GM18867 (cell line): Measurements from ENCODE around the gene TMEM272.
A peak's percentile ranks its signal among the peaks of the same experiment; 100 is the strongest.

Experiments
- ATAC-seq: cut with Tn5 transposase; IDR thresholded peaks from one replicate; pipeline ENCODE4 v1.9.1; 2021; ENCODE audit warnings: mild to moderate bottlenecking, moderate library complexity; ENCODE audit not compliant: unreplicated experiment

TMEM272 gene

GRCh38 chr13:51806566-51806965 lies 38.4 kb downstream of the TMEM272 start:
- no peak for ATAC-seq

DNA sequence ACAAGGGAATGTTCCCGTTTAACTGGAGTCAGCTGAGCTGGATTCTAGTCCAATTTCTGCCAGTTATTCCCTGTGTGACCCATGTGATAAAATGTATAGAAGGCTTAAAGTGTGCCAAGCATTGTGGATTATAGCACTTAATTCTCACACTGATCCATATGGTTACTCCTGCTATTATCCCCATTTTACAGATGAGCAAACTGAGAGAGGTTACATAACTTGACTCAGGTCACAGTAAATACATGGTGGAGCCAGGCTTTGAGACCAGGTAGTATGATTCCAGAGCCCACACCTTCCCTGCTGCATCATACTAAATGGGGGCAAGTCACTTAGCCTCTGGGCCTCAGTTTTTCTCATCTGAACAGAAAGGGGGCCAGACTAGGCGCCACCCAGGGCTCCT lies 39.1 kb downstream of the TMEM272 start:
- no peak for ATAC-seq

GRCh38 chr13:51805313-51805712 lies 39.7 kb downstream of the TMEM272 start:
- no peak for ATAC-seq

GRCh38 chr13:51804295-51805172 lies 40.4 kb downstream of the TMEM272 start:
- ATAC-seq = no peak

DNA sequence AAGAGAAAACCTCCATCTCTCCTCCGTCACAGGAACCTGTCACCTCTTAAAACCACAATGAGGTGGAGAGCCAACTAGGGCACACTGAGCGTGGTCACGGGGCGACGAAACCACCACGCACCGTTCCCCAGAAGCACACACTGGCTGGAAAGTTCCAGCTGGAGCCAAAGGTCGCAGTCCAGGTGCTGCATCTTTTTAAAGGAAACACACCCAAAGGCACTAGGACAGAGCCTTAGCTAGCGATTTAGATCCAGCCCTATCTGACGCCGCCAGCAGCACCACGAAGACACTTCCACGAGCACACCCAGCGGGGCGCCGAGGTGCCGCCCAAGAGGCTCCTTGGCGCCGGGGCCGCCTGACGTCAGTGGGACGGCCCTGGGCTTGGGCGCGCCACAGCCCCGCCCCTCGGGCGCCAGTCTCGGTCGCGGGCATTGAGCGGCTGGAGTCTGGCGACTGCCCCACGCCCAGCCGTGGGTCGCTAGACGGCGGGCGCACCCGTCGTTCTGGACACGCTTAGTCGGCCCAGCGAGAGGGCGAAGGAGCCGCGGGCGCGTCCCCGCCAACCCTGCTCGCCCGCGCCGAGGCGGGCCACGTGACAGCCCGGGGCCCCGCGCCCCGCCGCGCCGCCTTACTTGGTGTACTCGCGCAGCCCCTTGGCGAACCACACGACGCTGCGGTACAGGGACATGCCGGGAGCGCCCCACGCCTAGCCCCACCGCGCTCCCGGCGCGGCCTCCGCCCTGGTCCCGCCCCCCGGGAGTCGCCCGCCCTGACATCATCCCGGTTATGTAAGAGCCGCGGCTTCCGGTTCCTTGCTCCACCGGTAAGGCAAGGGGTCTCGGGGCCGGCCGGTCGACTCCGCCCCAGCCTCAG lies 41.3 kb downstream of the TMEM272 start, which contains the start of gene DHRS12:
Gene DHRS12, minus strand, starts transcription at position 742 of the 873 bp plus-strand sequence. CDS start 4,504 bp downstream, outside the sequence.
- peak; percentile 91 for ATAC-seq

DNA sequence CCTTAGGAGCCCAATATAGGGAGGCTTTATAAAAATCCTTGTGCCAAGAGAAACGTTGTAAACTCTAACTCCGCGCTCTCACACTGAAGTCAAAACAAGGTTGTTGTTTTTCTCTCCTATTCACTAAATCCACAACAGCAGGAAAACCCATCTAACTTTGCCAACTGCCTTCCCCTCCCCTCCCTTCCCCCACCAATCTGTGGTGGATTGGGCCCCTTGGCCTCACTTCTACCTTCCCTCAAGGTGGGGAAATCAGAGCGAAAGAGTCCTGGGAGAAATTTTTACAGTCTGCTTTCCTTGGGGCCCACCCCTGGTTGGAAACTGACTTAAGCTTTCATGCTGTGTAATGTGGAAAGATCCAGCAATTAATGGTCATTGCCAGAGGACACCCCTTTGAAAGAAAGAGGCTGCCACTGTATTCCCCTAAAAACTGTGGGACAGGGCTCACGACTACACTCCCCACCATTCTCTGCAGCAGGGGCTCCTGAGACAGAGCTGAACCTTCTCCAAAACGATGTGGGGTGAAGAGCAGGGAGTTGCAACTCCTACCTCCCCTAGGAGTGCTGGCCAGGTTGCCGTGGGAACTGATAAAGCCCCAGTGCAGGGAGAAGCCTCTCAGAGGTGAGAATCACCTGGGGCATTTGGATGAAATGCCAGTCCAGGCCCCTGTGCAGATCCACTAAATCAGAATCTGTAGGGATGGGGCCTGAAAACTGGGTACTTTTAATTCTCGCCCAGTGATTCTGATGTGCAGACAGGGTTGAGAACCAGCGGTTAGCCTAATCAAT lies 42.2 kb downstream of the TMEM272 start:
- no peak for ATAC-seq

- ATAC-seq = no peak
These were observed 43.3 kb downstream of the TMEM272 start for GRCh38 chr13:51801631-51802099.

DNA sequence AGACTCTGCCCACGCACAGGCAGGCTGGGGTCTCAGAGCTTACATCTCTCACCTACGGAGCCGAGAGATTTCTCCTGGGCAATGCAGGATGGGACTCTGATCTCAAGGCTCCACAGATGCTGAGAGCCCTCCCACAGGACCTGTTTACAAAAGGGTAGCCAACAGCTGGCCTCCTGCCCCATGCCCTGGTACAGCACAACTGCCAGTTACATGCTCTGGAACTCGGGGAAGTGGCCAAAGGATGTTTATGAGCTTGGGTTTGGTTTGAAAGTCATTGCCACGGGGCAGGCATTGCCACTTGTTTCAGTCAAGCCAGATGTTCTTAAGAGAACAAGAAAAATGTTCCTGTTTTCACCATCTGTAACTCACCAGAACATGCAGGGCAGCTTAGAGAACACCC lies 44.5 kb downstream of the TMEM272 start:
- no peak for ATAC-seq

GRCh38 chr13:51799261-51799660 lies 45.7 kb downstream of the TMEM272 start:
- ATAC-seq = no peak

GRCh38 chr13:51797664-51798488 lies 47.1 kb downstream of the TMEM272 start:
- ATAC-seq = peak; percentile 69

GRCh38 chr13:51796546-51796945 lies 48.4 kb downstream of the TMEM272 start:
- no peak for ATAC-seq

DNA sequence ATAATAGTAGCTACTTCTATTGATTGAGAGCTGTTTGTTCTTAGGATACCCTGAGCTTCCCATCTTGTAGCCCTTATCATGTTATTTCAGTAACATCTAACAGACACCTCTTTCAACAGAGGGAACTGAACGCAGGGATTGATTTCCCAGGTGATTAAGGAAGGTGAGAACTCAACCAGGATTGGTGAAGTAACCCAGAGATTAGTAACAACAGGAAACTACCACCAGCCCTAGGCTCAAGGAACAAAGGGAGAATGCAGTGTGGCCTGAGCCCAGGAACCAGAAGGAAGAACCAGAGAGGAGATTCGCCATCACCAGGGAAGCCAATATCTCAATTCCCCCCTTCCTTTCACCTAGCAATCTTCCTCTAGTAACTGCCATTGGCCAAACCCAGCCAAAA lies 49.6 kb downstream of the TMEM272 start:
- no peak for ATAC-seq

DNA sequence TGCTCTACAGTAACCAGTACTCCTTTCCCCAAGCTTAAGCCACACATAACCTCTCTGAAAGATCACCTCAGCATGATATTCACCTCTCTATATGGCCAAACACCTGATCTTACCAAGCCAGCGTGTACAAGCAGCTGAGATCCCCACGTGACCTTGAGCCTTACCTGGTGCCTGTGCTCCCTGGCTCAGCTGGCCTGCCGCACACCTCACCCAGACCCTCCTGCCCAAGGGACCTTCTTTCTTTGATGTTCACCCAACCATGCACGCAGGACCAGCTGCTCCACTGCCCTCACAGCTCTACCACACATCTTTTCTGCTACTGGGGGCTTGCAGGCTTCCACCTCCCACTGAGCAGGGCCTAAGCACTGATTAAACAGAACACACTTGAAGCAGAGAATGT lies 50.0 kb downstream of the TMEM272 start:
- ATAC-seq = no peak

GRCh38 chr13:51793570-51794271 lies 51.3 kb downstream of the TMEM272 start:
- ATAC-seq = peak; percentile 51

DNA sequence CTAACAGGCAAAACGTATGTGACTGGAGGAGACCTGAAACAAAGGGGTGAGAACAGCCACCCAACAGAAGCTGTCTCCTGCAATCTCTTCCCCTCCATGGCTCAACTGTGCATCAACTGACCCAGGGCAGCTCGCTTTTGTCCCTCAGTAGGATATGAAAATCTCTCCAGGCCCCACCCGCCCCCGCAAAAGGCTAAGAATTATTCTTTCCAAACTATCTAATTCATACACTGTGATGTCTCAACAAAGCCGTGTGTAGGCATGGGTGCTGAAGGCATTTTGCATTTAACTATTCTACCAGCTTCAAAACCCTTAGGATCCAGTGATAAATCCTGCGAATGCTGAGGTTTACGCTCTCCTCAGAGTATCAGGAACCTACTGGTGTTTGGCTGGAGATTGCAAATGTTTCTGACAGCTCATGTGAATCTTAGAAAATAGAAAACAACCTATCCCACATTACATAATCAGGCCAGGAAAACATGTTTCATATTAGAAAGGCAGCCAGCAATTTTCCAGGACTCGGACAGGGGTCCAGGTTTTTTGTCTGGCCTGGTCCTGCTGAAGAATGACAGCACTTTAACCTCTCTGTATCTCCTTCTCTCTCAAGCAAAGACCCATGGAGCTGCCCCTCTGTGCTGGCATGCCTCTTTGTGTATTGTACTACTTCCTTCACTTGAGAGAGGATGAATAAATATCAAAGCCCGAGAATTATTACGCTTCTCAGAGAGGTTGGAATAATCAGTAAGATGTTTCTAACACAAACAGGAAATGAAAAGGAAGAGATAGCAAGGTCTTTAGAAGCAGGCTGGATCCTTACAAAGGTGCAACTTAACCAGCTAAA lies 58.3 kb downstream of the TMEM272 start:
- ATAC-seq = no peak

- no peak for ATAC-seq
These were observed 59.1 kb downstream of the TMEM272 start for GRCh38 chr13:51785712-51786424.

DNA sequence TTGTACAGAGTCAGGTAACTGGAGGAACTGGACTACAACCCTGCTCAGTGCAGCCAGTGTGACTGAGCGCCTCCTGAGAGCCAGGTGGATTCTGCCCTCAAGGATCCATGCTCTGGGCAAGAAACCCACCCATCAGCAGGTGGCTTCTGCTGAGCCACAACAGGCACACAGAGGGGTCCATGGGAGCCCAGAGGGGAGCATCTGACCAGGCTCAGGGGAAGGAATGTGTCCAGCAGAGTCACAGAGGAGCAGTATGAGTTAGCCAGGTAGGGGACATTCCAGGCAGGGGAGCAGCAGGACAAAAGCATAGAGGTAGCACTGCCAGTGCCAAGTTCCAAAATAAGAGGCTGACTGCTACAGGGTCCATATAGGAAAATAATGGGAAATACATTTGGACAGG lies 60.9 kb downstream of the TMEM272 start:
- no peak for ATAC-seq
